GM18507 (cell line): ENCODE measurements around the gene FNDC11.

Experiments
- DNase-seq: peaks from one replicate; pipeline ENCODE4 v3.0.0; 2011; ENCODE audit warnings: low read depth; ENCODE audit not compliant: insufficient read length; ENCODE audit errors: extremely low spot score
- FAIRE-seq: peaks from 2 replicates; lab custom pipeline; 2011; peaks lifted over from hg19 to GRCh38; lab: Jason Lieb, UNC

FNDC11 gene

DNA sequence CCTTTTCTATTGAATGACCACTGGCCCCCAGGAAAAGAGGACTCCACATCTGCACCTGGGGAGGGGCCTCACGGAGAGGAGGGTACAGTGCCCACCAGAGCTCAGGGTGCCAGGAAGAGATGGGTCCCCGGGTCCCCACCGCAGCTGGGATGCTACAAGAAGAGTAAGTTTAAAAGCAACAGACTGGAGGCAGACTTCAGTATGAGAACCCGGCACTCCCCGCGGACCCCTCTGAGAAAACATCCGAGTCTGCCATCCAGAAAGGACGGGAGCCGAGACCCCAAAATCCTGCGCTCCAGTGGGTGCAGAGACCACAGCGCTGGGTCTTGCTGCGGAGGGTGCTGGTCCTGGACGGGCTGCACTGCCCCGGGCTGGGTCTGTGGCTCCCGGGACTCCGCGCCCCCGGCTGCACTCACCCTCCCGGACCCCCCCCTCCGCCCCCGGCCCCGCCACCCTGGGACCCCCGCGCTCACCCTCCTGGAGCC lies 19.7 kb downstream of the FNDC11 start:
- DNase-seq, result no peak
- FAIRE-seq, result no peak

DNA sequence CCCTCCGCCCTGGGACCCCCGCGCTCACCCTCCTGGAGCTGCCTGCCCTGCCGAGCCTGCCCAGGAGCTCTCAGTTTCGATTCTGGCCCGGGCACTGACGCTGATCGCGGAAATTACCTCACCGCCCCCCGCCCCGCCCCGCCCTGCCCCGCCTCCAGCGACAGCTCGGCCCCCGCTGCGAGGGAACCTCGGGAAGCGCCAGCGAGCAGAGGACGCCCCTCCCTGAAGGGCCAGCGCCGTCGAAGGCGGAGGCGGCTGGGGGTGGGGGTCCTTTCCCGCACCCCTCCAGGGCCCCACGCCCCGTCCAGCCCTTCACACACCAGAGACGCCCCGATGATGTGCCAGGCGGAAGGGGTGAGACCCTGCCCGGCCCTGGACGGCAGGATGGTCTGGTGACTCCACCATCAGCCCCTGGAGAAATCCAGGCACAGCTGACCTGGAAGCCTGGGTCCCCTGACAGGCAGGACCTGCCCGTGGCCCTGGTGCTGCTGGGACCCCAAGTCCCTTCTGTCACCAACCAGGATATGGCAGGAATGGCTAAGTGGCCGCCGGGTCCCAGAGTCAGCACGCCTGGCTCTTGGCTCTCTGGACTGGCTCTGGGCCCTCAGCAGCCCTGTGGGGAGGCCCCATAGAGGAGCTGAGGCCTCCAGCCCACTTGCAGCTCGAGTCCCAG lies 20.3 kb downstream of the FNDC11 start, which contains the start of gene HELZ2:
HELZ2 (minus strand) TSS at position 84 of the 673 bp plus-strand sequence. CDS start 1,854 bp downstream, outside the sequence.
- FAIRE-seq, result no peak

DNA sequence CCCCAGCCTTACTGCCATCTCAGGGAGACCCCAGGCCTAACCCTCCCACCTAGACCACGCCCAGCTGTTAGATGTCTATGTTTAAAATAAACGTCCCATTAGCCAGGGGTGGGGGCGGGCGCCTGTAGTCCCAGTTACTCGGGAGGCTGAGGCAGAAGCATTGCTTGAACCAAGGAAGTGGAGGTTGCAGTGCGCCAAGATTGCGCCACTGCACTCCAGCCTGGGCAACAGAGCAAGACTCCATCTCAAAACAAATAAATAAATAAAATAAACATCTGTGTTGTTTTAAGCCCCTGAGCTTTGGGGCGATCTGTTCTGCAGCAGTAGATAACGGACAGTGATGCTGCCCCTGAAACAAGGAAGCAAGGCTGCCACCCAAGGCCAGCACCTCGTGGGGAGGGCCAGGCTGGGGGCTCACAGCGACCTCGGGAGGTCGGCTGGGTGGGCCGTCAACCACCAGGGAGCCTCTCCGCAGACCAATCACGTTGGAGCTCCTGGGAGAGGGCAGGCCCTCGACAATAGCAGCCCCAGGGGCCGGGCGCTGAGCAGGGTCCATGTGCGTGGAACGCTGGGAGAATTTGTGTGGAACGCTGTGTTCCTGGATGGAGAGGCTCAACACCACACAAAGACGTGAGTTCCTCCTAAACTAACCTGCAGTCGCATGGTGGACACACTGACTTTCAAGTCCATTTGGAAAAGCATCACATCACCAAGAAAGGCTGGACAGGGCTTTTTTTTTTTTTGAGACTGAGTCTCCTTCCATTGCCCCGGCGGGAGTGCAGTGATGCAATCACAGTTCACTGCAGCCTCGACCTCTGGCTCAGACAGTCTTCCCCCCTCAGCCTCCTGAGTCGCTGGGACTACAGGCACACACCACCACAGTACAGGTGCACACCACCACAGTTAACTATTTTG lies 21.1 kb downstream of the FNDC11 start:
- no peak for DNase-seq

More for the DNA sequence above, 20.3 kb downstream of the FNDC11 start, which contains the start of gene HELZ2:
- peak; percentile 46 for DNase-seq

DNA sequence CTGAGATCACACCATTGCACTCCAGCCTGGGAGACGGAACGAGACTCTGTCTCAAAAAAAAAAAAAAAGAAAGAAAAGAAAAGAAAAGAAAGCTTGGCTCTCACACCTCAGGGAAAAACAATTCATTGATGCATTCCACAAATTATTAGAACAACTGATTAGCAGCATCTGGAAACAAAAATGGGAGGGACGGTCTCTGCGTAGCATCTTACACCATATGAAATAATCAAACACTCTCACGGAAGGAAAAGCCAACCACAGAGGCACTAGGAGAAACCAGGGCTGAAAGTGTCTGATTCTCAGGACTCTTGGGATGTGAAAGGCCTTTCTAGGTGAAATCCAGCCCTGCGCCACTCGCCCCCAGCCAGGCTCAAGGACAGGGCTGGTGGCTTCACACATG lies 22.4 kb downstream of the FNDC11 start:
- DNase-seq, result no peak
- FAIRE-seq, result no peak

More for the DNA sequence above, 21.1 kb downstream of the FNDC11 start:
- FAIRE-seq, result no peak

DNA sequence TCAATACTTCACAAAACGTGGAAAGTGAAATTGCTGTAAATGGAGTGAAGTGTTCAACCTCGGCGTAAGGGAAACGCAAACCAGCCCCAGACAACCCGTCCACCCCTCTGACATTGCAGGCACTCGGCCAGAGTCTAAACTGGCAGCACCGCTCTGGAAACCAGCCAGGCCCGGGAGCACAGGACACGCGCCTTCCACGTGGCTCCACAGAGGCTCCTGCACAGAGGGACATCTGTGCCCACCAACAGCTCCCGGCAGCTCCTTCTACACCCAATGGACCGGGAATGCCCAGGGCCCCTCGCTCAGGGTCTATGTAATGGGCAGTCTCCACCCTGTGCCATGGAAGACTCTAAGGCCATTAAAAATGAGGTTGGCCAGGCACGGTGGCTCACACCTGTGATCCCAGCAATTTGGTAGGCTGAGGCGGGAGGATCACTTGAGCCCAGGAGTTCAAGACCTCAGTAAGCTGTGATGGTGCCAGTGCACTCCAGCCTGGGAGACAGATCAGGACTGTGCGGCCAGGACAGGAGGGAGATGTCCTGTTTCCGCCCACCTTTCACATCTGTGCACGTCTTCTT lies 23.4 kb downstream of the FNDC11 start:
- no peak for DNase-seq
- FAIRE-seq, result no peak

DNA sequence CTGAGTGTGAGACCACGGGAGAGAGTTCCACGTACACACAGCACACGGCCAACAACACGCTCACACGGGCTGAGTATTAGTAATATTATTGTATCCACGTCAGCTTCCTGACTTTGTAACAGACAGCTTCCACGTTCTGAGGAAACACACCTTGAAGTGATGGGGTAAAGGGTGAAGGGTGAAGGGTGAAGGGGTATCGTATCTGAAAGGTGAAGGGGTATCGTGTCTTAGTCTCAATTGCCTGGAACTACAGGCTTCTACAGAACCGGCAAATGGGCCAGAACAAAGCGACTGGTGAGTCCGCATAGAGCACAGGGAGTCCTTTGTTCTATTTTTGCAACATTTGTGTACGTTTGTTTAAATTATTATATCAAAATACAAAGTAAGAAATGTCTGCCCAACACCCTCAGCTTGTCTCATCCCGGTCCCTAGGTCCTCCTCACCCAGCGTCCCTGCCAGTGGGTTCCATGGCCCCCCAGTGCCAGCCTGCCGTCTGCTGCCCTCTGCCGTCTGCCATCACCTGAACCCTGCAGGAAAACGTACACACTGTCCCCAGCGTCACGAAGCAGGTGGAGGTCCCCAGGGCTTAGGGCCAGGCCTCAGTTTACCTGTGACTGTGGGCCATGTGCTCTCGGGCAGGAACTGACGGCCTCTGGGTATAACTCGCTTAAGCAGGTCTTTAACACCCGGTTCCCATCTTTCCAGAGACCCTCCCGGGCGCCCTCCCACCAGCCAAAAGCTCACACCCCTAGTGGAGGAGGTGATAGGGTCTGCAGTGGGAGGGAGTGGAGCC lies 24.5 kb downstream of the FNDC11 start:
- FAIRE-seq, result no peak
- no peak for DNase-seq

DNA sequence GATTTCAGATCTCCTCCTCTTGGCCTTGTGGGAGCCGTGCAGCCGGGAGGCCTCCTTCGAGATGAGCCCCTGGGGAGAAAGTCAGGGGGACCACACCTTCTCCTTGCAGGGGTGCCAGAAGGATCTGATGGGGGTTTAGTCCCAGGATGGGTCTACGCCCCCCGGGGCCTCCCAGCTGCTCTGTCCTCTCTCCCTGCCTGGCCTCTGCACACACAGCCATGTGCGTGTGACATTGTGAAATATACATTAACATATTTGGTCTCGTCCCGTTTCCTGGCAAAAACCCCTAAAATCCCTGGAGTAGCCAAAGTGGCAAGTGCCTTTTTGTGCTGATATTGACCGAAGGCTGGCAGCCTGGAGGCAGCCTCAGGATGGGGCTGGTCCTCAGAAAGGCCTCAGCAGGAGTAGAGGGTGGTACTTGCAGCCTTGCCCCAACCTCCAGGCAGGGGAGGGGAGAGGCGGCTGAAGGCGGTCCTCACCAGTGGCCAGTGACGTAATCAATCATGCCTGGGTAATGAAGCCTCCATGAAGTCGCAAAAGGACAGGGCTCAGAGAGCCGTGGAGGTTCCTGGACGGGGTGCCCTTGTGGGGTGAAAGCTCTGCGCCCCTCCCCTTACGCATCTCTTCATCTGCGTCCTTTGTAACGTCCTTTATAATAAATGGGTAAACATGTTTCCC lies 25.2 kb downstream of the FNDC11 start:
- no peak for DNase-seq

DNA sequence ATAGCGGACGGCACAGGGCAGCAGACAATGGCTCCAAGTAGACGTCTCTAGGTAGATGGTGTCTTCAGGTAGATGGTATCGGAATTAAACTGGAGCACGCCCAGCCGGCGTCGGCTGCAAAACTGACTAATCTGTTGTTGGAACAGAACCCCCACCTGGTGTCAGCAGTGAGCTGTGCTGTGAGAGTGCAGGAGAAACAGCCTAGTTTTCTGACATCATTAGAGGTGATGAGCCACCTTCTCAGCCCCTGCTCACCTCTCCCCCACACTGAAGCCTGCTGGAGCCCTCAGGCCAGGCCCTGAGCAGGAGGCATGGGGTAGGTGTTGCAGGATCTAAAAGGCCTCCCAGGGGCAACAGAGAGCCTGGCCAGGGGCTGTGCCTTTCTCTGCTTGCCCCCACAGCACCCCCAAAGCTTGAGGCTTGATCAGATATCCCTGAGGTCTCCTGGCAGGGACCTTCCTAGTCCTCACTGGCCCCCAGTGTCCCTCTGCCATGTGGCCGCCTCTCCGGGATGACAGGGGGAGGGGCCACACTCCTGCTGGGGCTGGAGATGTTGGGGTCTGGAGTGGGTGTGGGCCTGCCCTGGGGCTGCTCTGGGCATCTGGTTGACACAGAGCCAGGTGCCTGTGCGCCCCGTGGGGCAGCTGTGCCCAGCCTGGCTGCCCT lies 27.0 kb downstream of the FNDC11 start:
- DNase-seq, result peak; percentile 48
- FAIRE-seq, result peak; percentile 45

More for the DNA sequence above, 25.2 kb downstream of the FNDC11 start:
- FAIRE-seq, result no peak

DNA sequence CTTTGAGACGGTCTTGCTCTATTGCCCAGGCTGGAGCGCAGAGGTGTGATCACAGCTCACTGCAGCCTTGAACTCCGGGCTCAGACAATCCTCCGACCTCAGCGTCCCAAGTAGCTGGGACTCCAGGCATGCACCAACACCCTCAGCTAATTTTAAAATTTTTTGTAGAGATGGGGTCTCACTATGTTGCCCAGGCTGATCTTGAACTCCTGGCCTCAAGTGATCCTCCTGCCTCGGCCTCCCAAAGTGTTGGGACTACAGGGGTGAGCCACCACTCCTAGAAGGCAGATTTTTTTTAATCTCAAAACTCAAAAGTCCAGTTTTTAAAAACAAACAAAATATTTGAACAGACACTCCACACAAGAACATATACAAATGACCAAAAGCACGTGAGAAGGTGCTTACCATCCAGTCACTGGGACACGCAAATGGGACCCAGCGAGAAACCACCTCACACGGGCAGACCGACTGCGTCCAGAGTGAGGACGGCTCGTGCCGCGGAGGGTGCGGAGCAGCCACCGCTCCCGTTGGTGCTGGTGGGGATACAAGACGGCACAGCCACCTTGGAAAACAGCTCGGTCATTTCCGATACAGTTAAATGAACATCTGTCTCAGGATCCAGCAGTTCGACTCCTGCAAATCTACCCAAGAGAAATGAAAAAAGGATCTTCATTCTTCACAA lies 28.6 kb downstream of the FNDC11 start:
- no peak for DNase-seq
- no peak for FAIRE-seq

DNA sequence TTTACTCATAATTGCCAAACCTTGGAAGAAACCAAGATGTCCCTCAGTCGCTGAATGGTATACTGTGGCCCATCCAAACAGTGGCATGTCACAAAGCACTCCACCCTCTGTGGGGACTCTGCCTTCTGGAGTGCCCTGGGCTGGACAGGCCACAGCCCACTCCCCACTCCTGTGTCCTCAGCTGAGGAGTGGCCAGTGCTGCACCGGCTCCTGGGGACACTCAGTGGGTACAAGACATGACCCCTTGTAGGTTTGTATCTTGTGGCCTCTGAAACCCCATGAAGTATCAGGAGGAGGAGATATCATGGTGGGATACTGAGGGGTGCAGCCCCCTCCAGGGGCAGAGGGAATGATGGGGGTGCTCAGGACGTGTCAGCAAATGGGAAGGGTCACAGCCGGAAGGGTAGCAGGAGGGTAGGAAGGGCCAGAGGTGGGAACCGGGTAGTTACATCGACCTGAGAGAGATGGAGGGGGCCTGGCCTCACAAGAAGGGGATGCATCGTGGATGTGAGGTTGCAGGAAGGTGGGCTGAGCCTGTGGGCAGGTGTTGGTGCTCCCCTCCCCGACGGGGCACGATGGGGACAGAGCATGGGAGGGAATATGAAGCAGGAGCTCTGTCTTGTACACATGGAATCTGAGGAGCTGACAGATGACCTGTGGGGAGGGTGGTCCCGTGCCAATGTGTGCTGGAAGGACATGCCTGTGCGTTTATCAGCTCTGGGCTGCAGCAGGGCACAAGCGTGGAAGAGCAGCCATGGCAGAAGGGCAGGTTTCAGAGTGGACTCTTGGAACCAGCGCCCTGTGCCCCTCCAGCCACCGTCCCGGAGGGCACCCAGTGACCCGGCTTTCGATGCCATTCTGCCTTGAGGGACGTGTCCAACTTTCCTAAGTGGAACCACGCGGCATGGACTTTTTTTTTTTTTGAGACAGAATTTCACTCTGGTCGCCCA lies 31.9 kb downstream of the FNDC11 start:
- DNase-seq (no peak), FAIRE-seq (no peak)

DNA sequence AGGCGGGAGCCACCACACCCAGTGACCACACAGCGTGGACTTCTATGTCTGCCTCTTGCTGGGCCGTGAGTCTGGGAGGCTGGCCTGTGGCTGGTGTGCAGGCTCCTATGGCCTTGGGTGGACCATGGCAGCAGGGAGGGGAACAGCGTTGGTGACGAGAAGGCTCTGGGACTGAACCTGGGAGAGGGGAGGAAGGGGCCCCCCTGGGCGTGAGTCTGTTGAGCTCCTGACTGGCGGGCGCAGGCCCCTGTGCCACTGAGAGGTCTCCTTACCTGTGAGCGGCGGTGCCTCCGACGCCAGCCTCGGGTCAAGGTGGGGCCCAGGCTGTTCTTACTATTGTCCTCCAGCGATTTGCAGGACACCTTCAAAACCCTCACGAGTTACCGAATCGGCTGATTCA lies 32.8 kb downstream of the FNDC11 start:
- no peak for DNase-seq
- no peak for FAIRE-seq

DNA sequence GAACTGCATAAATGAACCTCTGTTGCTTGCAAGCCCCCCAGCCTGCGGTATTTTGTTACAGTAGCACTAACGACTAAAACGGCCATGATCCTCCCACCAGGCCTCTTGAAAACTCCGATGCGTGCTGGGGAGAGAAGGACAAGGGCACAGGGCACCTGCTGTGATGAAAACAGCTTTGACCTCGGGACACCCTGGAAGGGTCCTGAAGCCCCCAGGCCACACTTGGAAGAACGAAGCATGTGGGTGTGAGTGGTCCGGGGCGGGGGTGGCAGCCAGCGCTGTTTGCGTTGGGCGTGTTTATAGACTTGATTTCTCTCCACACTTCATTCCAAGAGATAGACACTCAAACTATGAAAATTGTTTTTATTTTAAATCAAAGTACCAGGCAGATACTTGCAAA lies 33.3 kb downstream of the FNDC11 start:
- no peak for DNase-seq
- no peak for FAIRE-seq

DNA sequence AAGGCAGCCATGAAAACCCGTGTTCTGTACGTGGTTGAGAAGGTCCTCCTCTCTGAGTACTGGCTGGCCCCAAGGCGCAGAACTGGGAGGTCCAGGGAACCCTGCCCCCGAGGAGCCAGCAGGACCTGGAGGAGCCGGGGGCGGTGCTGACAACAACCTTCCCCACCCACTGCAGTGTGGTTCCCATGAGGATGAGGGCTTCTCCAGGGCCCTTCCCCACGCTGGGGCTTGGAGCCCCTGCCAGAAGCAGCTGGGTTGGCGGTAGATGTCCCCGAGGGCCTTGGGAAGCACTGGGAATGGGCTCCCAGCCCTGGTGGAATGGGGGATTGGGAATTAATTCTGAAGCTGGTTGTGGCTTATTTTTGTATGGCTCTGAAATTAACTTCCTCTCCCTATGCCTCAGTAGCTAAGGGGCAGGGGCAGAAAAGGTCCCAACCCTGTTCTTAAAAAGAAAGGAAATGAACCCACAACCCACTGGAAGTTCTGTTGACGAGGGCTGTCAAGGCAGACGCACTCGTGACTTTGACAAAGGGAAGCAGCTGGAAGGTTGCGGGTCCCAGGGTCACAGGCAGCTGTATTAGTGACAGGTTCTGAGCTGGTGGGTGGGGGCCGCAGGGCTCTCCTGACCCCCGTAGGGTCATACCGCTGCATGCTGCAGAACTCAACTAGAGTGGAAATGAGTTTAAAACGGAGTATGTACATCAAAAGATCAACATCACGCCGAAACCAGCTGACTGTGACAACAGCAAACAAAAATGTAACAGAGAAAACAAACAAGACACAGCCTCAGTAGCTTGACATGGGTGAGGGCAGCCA lies 34.0 kb downstream of the FNDC11 start:
- FAIRE-seq, result no peak

DNA sequence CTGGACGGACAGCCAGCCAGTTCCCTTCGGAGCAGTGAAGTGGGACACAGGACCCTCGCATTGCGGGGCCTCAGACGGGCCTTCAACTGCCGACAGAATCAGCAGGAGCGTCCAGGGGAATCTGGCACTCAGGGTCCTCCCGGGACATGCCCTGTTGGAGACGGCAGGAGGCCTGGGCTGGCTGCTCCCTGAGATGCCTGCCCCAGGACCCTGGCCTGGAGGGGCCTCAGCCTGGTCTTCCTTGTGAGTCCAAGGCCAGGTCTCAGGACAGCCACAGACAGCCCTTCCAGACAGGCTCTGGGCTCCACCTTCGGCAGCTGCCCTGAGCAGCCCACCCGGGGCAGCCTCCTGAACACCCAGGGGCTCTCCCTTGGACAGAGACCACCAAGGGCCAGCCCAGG lies 34.7 kb downstream of the FNDC11 start:
- FAIRE-seq, result no peak

More for the DNA sequence above, 34.0 kb downstream of the FNDC11 start:
- no peak for DNase-seq

DNA sequence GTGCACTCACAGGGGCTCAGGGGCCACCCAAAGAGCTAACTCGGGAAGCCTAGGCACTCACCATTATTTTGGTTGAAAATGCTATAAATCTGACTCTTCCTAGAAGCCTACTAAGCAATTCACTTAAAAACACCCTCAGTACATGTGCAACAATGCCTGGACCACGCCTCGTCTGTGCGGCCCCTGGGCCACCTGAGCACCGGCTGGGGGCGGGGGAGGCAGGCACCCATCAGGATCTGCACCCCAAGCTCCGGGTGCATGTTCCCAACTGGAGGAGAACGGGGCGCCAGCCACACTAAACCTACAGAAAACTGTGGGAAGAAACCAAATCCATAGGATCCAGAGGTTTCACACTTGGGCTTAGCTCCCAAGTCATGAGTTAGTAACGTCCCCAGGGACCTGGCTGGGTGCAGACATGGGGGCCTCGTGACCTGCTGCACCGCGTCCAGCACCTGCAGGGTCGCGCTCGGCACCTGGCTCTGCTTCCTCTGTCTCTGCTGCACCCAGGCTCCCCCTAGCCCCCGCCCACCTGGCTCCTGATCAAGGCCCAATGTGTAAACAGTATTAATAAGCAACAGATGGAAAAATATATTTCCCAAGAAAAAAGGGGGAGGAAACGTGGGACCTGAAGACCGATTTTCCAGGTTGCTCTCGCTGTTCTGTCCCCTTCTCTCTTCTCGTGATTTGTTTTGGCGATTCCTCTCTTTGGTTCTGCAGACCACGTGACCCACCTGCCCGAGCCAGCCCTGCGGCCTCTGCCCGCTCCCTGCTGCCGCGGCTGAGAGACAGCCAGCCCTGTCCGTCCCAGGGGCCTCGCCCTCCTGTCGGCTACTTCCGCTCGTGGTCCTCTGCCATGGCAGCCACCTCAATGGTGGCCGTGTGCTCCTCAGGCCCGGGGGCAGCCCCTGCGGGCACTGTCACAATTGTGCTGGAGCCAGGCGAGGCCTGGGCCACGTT lies 35.6 kb downstream of the FNDC11 start:
- no peak for FAIRE-seq
- no peak for DNase-seq

More for the DNA sequence above, 34.7 kb downstream of the FNDC11 start:
- DNase-seq, result no peak
